Hematopoietic multipotent progenitor cell treated with erythropoietin and hydrocortisone succinate and interleukin-3 and kit ligand, for 6 days (in vitro differentiated cells): ENCODE results near the gene TTBK2.
"Not testable (repeated sequence)": the region's sequence is repeated elsewhere in the genome, so short reads cannot be mapped to it uniquely, and the experiment has no call there.

ENCODE experiments used
- DNase-seq: peaks from one replicate; pipeline ENCODE4 v3.0.0-alpha.2; 2015

Gene TTBK2

GRCh38 chr15:42920519-42921341 is at the start of gene TTBK2:
TSS of gene TTBK2 (minus strand) at chr15:42920778. CDS start at chr15:42878617, 42,161 bp downstream.
- peak; percentile 99 for DNase-seq

- no peak for DNase-seq
Observed at GRCh38 chr15:42964476-42964875, 43.9 kb upstream of the TTBK2 start.

DNA sequence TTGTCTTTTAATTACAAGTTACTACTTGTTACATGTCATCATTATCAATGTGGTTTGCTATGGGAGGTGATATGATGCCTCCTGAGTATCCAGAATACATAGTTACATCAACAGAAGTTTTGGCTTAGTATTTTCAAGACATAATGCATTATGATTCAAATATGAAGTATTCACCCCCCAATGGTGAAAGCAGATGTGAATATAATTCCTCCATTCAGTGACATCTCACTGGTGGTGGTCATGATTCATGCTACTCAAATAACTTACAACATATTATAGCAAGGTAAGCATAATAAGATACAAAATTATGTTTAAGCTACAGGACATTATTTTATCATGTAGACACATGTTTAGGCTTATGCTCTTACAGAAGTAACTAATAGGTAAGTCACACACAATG is 34.9 kb upstream of the TTBK2 start:
- no peak for DNase-seq

DNA sequence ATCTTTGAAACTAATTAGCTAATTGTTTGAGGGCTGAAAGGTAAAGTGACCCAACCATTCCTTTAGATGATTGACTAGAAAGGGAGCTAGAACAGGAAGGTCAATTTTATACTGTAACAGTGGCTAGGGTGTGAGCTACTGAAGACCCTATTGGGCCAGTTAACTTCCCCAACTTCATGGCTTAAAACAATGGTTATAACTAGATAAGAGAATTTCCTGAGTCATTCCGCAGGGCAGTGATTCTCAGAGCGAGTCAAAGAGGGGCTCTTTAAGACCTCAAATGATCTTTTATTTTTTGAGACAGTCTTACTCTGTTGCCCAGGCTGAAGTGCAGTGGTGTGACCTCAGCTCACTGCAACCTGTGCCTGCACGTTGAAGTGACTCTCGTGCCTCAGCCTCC is 33.7 kb upstream of the TTBK2 start:
- DNase-seq = peak; percentile 17

- DNase-seq = not testable (repeated sequence)
Observed at GRCh38 chr15:42948898-42949297, 28.3 kb upstream of the TTBK2 start.

DNA sequence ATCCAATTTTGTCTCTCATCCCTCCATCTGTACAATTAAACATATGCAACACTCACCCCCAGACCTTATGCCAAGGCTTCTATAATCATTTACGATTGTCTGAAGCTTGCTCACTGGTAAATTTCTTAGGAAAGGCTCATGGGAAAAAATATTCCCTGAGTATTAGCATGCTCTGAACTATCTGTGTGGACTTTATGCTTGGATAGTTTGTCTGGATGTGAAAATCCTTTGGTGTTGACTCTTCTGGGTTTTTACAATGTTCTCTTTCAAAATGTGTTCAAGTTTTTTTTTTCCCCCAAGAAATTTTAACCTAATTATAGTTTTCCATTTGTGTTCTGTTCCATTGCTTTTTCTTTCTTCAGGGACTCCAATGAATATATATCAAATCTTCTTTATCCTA is 19.9 kb upstream of the TTBK2 start:
- DNase-seq = no peak

DNA sequence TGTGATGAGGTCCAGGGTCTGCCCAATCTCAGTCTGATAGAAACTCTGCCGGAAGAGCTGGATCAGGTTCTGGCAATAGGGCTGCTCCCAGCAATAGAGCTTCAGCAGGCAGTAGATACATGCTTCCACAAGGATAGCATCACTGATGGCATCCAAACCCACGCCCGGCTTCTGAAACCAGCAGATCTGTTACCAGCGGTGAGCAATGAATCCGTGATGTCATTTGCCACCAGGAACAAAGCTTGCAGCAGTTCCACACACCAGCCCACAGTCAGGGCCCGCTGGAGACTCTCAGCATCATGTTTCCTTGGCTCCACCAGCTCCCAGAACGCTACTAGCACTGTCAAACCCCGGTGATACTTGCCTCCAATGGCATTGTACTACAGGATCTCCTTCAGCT is 19.3 kb upstream of the TTBK2 start:
- DNase-seq = no peak

DNA sequence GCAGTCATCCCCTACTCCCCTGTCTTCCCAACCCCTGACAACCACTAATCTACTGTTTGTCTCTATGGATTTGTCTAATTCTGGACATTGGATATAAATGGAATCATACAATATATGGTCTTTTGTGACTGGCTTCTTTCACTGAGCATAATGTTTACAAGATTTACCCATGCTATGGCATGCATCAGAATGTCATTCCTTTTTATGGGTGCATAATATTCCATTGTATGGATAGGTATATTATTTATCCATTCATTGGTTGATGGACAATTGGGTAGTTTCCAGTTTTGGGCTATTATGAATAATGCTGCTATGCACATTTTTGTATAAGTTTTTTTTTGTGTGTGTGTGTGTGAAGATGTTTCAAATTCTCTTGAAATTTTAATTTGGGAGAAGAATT is 16.6 kb upstream of the TTBK2 start:
- DNase-seq = no peak

GRCh38 chr15:42933886-42934667 is 13.5 kb upstream of the TTBK2 start:
- peak; percentile 77 for DNase-seq

- DNase-seq = no peak
Observed at GRCh38 chr15:42932833-42933515, 12.4 kb upstream of the TTBK2 start.

GRCh38 chr15:42931702-42932486 is 11.3 kb upstream of the TTBK2 start:
- DNase-seq = no peak

DNA sequence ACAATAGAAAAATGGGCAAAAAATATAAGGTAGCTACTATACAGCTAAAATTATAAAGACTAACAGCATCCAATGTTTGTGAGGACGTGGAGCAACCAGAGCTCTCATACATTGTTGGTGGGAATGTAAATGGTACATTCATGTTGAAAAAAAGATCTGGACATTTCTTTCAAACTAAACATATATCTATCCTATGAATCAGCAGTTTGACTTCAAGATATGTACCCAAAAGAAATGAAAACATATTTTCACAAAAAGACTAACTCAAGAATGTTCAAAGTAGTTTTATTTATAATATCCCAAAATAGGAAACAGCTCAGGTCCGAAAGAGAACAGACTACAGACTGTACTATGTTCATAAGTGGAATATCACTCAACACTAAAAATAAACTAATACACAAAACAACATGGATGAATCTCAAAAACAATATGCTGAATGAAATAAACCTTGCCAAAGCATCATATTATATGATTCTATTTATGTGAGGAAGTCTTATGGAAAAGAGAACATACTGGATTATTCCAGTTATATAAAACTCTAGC is 8.8 kb upstream of the TTBK2 start:
- DNase-seq = no peak

GRCh38 chr15:42921342-42921731 is 759 bp upstream of the TTBK2 start:
- peak; percentile 58 for DNase-seq

DNA sequence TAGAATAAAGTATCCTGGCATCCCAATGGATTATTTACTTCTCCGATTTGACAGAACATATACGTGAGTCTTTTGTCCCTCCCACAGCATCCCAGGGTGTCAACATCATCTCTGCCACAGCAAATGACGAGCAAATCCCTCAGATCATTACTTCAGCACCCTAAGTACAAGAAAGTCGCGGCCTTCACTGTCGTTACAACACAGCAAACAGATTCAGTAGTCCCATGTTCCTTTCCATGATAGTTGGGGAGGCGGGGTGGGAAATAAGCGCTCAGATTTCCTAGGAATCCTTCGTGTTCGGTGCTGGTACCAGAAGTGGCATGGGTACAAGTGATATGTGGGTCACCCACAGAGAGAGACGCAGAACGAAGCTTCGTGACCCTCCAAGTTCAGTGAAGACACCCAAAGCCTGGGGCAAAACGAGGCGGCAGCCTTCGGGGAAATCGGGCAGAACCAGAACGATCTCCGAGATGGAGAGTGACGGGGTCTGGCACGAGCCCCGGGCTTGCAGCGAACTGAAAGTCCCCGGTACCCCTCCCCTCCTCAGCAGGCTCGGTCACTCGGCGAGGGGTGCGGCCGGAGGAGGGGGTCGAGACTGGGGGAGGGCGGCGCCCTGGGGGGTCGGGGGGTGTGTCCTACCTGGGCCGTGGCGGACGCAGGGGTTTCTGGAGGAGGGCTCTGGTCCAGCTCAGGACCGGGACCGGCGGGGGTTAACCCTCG is 619 bp downstream of the TTBK2 start:
- DNase-seq = peak; percentile 57

GRCh38 chr15:42919308-42919707 is 1.3 kb downstream of the TTBK2 start:
- peak; percentile 20 for DNase-seq

GRCh38 chr15:42918047-42918446 is 2.5 kb downstream of the TTBK2 start:
- DNase-seq = no peak

- DNase-seq = no peak
Observed at GRCh38 chr15:42915654-42916315, 4.8 kb downstream of the TTBK2 start.

- peak; percentile 51 for DNase-seq
Observed at GRCh38 chr15:42914728-42915497, 5.7 kb downstream of the TTBK2 start.

DNA sequence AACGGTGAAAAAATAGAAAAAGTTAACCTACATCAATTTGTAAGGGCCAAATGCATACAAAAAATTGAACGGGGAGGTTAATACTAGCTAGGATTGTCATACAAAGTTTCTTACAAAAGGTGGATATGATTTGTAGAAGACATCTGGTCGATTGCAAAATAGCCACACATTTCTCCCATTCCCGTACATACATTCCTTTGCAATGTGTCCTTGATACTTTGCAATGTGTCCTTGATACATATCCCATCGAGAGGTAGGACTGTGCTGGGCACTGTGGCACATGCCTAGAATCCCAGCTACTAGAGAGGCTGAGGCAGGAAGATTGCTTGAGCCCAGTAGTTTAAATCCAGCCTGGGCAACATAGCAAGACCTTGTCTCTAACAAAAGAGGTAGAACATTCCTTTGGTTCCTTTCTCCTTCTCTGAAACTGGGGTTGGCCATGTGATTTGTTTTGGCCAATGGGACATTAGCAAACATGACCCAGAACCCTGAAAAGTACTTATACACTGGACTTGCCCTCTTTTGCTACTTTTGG is 9.5 kb downstream of the TTBK2 start:
- DNase-seq = no peak

DNA sequence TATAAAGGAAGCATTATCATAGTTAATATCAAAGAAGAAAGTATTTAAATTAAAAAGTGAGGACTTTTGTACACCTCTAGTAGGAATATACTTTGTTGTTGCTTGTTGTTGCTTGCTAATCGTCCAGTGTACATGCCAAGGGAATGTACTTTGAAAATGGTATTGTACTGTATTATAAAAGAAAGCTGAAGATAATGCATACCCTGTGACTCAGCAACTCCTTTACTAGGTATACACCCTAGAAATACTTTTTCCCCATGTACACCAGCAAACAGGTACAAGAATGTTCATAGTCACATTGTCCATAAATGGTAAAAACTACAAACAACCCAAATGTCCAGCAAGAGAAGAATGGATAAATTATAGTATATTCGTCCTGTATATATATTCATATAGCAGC is 12.0 kb downstream of the TTBK2 start:
- DNase-seq = peak; percentile 34
